Smooth muscle cell (in vitro differentiated cells): ENCODE measurements around the gene NDST1. TPM values are rescaled to one million over a fixed set of nuclear protein-coding genes. Genes with fewer than 3 reads are reported as not detected.

ENCODE experiments used
- DNase-seq: peaks from one replicate; lab custom pipeline; 2025; ENCODE audit not compliant: unreplicated experiment; lab: John Stamatoyannopoulos, UW
- H2AFZ ChIP-seq: fragments of 200-600 bp; sonication (generic); 2 replicates; pipeline ENCODE4 v1.6.0; 2016; ENCODE audit warnings: antibody characterized with exemption, low read depth, mild to moderate bottlenecking
- H3F3A ChIP-seq: fragments of 200-600 bp; sonication (generic); 2 replicates; pipeline ENCODE4 v1.6.0; 2017; ENCODE audit warnings: antibody characterized with exemption, low read depth
- H3K27ac ChIP-seq: fragments of 200-600 bp; sonication (generic); 2 replicates; pipeline ENCODE4 v1.5.1; 2016; ENCODE audit warnings: low read depth, mild to moderate bottlenecking
- H3K27me3 ChIP-seq: fragments of 200-600 bp; sonication (generic); 2 replicates; pipeline ENCODE4 v1.6.1; 2016; ENCODE audit warnings: low read depth, mild to moderate bottlenecking
- H3K36me3 ChIP-seq: fragments of 200-600 bp; sonication (generic); 2 replicates; pipeline ENCODE4 v1.5.1; 2016; ENCODE audit warnings: low read depth
- H3K4me1 ChIP-seq: fragments of 200-600 bp; sonication (generic); 2 replicates; pipeline ENCODE4 v1.5.1; 2016; ENCODE audit warnings: low read depth
- H3K4me2 ChIP-seq: fragments of 200-600 bp; sonication (generic); 2 replicates; pipeline ENCODE4 v1.6.0; 2016; ENCODE audit warnings: mild to moderate bottlenecking
- H3K4me3 ChIP-seq: fragments of 200-600 bp; sonication (generic); 2 replicates; pipeline ENCODE4 v1.5.1; 2016; ENCODE audit warnings: mild to moderate bottlenecking
- H3K79me2 ChIP-seq: fragments of 200-600 bp; sonication (generic); 2 replicates; pipeline ENCODE4 v1.6.0; 2016; ENCODE audit warnings: low read depth, mild to moderate bottlenecking
- H3K9ac ChIP-seq: fragments of 200-600 bp; sonication (generic); 2 replicates; pipeline ENCODE4 v1.6.0; 2016; ENCODE audit warnings: low read depth
- H3K9me3 ChIP-seq: fragments of 200-600 bp; sonication (generic); replicated peaks from 2 replicates; pipeline ENCODE4 v1.5.1; 2016; ENCODE audit warnings: low read depth
- H4K20me1 ChIP-seq: fragments of 200-600 bp; sonication (generic); 2 replicates; pipeline ENCODE4 v1.6.0; 2016; ENCODE audit warnings: low read depth
- WGBS: methylation state at CpG from one replicate; pipeline ENCODE4 v1.1.7; 2016; ENCODE audit warnings: low lambda C conversion rate; 5-methylcytosine and 5-hydroxymethylcytosine counted together
- polyA plus RNA-seq: library from polyadenylated mRNA; unstranded; fragments of >200 nt; fragmentation: Nextera tagmentation; extraction: Ambion mirVana; gene quantifications from 2 replicates; pipeline ENCODE4 v1.2.1, GENCODE V29; 2016
- total RNA-seq: library from RNA; depleted of rRNA; stranded (reverse); fragments of >200 nt; gene quantifications from 2 replicates; pipeline ENCODE4 v1.2.3, GENCODE V29; 2014
- TF ChIP-seq, protein P1 (sequence below): fragments of 200-600 bp; sonication (generic); IDR thresholded peaks from 2 replicates; pipeline ENCODE4 v1.5.1; 2017; ENCODE audit warnings: borderline replicate concordance, mild to moderate bottlenecking, antibody characterized with exemption; ENCODE audit not compliant: insufficient read depth, poor library complexity, severe bottlenecking

Gene NDST1
- total and polyA plus RNA-seq, 2 experiments from 2014 or later = 32.4 to 53.0 TPM

DNA sequence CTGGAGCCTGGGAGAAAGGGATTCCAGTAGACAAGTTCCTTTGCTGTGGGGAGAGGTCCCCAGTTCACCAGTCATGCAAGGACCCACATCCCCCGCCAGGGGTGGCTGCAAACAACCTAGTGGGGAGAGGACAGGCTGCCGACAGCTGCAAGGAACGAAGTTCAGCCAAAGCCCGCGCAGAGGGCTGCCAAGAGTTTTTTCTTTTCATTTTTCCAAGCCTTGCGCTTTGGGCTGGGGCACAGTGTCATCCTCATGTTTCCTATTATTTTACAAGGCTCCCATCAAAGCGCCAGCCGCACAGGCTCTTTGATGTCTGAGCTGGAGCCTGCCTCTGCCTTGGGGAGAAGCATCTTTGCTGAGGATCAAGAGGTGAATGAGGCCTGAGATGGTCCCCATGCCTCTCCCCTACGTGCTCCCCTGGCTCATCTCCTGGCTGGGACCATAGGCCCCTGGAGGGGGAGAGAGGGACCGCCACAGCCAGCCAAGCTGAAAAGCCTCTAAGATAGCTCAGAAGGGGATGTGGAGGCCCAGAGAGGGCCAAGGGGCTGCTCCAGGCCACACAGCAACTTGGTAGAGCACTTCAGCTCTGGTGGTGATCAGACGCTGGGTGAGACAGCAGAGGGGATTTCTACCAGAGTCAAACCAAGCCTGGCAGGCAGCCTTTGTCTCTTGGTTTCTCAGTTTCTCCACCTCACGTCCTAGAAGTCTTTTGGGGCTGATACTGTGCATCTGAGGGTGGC lies 82.1 kb downstream of the NDST1 start:
- WGBS = 32% methylated on average over 12 of the region's 12 CpGs
- Histone ChIP-seq H3K9ac (peak overlapping the region; percentile 31), H3K4me1 (peaks cover 28% of the 10 kb centered on the region), H3F3A (peaks cover 32% of the 10 kb centered on the region), H4K20me1 (no peaks in the 10 kb centered on the region), H3K9me3 (no peaks in the 10 kb centered on the region), H3K36me3 (no peaks in the 10 kb centered on the region), H2AFZ (peak overlapping the region; percentile 33), H3K27ac (peak overlapping the region; percentile 96), H3K4me3 (no peak overlapping the region), H3K4me2 (peak overlapping the region; percentile 45), H3K27me3 (no peaks in the 10 kb centered on the region), H3K79me2 (no peaks in the 10 kb centered on the region)
- DNase-seq = no peak
- TF ChIP-seq, protein P1, sequence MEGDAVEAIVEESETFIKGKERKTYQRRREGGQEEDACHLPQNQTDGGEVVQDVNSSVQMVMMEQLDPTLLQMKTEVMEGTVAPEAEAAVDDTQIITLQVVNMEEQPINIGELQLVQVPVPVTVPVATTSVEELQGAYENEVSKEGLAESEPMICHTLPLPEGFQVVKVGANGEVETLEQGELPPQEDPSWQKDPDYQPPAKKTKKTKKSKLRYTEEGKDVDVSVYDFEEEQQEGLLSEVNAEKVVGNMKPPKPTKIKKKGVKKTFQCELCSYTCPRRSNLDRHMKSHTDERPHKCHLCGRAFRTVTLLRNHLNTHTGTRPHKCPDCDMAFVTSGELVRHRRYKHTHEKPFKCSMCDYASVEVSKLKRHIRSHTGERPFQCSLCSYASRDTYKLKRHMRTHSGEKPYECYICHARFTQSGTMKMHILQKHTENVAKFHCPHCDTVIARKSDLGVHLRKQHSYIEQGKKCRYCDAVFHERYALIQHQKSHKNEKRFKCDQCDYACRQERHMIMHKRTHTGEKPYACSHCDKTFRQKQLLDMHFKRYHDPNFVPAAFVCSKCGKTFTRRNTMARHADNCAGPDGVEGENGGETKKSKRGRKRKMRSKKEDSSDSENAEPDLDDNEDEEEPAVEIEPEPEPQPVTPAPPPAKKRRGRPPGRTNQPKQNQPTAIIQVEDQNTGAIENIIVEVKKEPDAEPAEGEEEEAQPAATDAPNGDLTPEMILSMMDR = peak; percentile 30

DNA sequence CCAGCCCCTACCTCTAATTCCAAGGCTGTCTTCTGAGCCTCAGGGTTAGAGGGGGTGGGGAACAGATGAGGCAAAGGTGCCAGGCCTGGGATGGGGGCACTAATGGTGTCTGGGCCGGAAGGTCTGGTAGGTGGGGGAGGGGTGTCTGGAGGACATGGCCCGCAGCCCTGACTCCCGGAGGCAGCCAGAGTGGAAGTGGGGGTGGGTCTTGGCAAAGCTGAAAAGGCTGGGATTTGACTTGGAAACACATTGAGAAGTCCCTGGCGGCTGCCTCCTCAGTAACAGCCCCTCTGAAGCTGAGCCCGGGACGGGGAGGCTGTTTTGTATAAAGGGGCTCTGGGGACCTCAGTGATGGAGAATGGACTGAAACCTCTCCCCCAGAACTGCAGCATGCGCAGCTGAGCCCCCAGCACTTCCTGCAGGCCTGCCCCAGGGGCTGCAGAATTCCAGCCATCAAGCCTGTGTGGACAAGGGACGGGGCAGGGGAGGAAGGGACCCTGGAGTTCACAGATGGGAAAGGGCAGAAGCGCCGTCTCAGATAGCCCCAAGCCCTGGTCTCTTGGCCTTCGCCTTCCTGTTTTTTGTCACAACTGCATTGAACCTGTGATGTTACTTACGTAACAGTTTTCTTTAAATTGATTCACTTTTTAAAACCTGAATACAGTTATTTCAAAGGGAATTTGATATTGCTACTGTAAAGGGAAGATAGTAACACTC lies 83.2 kb downstream of the NDST1 start:
- Histone ChIP-seq H3K27me3 (no peaks in the 10 kb centered on the region), H3F3A (peaks cover 32% of the 10 kb centered on the region), H2AFZ (peak overlapping the region; percentile 43), H4K20me1 (no peaks in the 10 kb centered on the region), H3K36me3 (no peaks in the 10 kb centered on the region), H3K4me3 (no peak overlapping the region), H3K27ac (peak overlapping the region; percentile 96), H3K4me1 (peaks cover 39% of the 10 kb centered on the region), H3K4me2 (peak overlapping the region; percentile 45), H3K9ac (peak overlapping the region; percentile 14), H3K79me2 (no peaks in the 10 kb centered on the region), H3K9me3 (no peaks in the 10 kb centered on the region)
- no peak for DNase-seq
- TF ChIP-seq, protein P1 = no peak
- 26% methylated on average over 12 of the region's 12 CpGs for WGBS

DNA sequence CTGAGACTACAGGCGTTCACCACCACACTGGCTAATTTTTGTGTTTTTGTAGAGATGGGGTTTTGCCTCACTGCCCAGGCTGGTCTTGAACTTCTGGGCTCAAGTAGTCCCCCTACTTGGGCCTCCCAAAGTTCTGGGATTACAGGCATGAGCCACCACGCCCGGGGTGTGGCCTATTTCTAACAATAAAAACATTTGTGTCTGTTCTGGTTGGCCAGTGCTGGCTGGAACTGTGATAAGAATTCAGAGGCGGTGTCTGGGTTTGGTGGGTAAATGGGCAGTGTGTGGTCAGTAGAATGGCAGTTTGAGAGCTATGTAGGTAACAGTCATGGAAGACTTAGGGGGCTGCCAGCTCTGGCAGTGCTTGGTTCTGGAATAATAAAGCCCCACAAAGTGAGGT lies 85.7 kb downstream of the NDST1 start:
- TF ChIP-seq, protein P1 = no peak
- 63% methylated on average over 4 of the region's 4 CpGs for WGBS

More for the DNA sequence above, 85.7 kb downstream of the NDST1 start:
- peaks cover 45% of the 10 kb centered on the region for H3K4me1 ChIP-seq
- H3K9me3 ChIP-seq = no peaks in the 10 kb centered on the region
- no peak overlapping the region for H3K9ac ChIP-seq
- H4K20me1 ChIP-seq = no peaks in the 10 kb centered on the region
- H3K27me3 ChIP-seq = no peaks in the 10 kb centered on the region
- H3K36me3 ChIP-seq = no peaks in the 10 kb centered on the region
- H3K4me2 ChIP-seq = peak overlapping the region; percentile 21
- no peak for DNase-seq
- peaks cover 32% of the 10 kb centered on the region for H3F3A ChIP-seq
- H3K79me2 ChIP-seq = no peaks in the 10 kb centered on the region
- no peak overlapping the region for H2AFZ ChIP-seq
- peak overlapping the region; percentile 96 for H3K27ac ChIP-seq
- no peak overlapping the region for H3K4me3 ChIP-seq
